Caco-2 (cell line): ENCODE data around the gene C16orf95. TPM values are rescaled to one million over a fixed set of nuclear protein-coding genes. Genes with fewer than 3 reads are reported as not detected.
A peak's percentile ranks its signal among the peaks of the same experiment; 100 is the strongest.

Source experiments
- BruUV-seq: library from RNA; stranded (reverse); fragments of 400-500 nt; replicated peaks from 2 replicates; lab custom pipeline; 2021; lab: Mats Ljungman, UMichigan
- CTCF ChIA-PET: fragments of 300-600 bp; sonication (Branson Sonifier 250); formaldehyde crosslinking; loops from one replicate; lab custom pipeline; 2022; ENCODE audit warnings: antibody characterized with exemption; lab: Charles Lee
- POLR2A ChIA-PET: fragments of 300-600 bp; sonication (Branson Sonifier 250); formaldehyde crosslinking; loops from one replicate; lab custom pipeline; 2022; ENCODE audit warnings: antibody characterized with exemption; lab: Charles Lee
- DNase-seq, 2 experiments: peaks; one replicate each; pipeline versions ENCODE4 v3.0.0 to v3.0.0-alpha.2; 2020 to 2022
- H3K27me3 ChIP-seq: replicated peaks from 2 replicates; pipeline ENCODE4 v1.6.0; 2011; ENCODE audit warnings: low read length; ENCODE audit not compliant: control insufficient read depth, insufficient read depth
- H3K36me3 ChIP-seq: 2 replicates; pipeline ENCODE4 v1.5.1; 2011; ENCODE audit warnings: low read length; ENCODE audit not compliant: control insufficient read depth, insufficient read depth
- H3K4me1 ChIP-seq: fragments of 250-450 bp; sonication (Bioruptor Pico); 2 replicates; pipeline ENCODE4 v1.5.1; 2020; ENCODE audit warnings: mild to moderate bottlenecking
- H3K4me3 ChIP-seq: 2 replicates; pipeline ENCODE4 v1.5.1; 2011; ENCODE audit warnings: low read depth, mild to moderate bottlenecking, control low read depth, low read length
- H3K9me3 ChIP-seq: fragments of 250-450 bp; sonication (Bioruptor Pico); 2 replicates; pipeline ENCODE4 v1.5.1; 2020; ENCODE audit warnings: mild to moderate bottlenecking, moderate library complexity
- H3K27ac Mint-ChIP-seq: one replicate; pipeline ENCODE4 v1.8.0; 2022; ENCODE audit warnings: mixed read lengths; ENCODE audit not compliant: unreplicated experiment
- H3K27me3 Mint-ChIP-seq: one replicate; pipeline ENCODE4 v1.8.0; 2022; ENCODE audit warnings: mixed read lengths; ENCODE audit not compliant: insufficient read depth, unreplicated experiment
- H3K36me3 Mint-ChIP-seq: one replicate; pipeline ENCODE4 v1.8.0; 2022; ENCODE audit warnings: mild to moderate bottlenecking, mixed read lengths; ENCODE audit not compliant: insufficient read depth, unreplicated experiment
- H3K4me1 Mint-ChIP-seq: one replicate; pipeline ENCODE4 v1.8.0; 2022; ENCODE audit warnings: low read depth, mixed read lengths; ENCODE audit not compliant: unreplicated experiment
- H3K4me3 Mint-ChIP-seq: one replicate; pipeline ENCODE4 v1.8.0; 2022; ENCODE audit warnings: mild to moderate bottlenecking, moderate library complexity, mixed read lengths; ENCODE audit not compliant: unreplicated experiment
- H3K9me3 Mint-ChIP-seq: one replicate; pipeline ENCODE4 v1.8.0; 2022; ENCODE audit warnings: mixed read lengths; ENCODE audit not compliant: unreplicated experiment
- intact Hi-C: fragments of 100-400 bp; cut with micrococcal nuclease; formaldehyde crosslinking; loops from one replicate; pipeline ENCODE4 v1.10.0; 2022; ENCODE audit not compliant: unreplicated experiment
- total RNA-seq: library from RNA; stranded (reverse); gene quantifications from 2 replicates; pipeline ENCODE4 v1.2.3, GENCODE V29; 2022
- TF ChIP-seq, protein P1 (sequence below), 2 experiments: fragments of 200-600 bp in 1 of 2; IDR thresholded peaks; 1 replicate in 1 of 2; 2 replicates in 1 of 2; pipeline versions ENCODE4 v1.5.1 to v1.8.0; 2011 to 2022; ENCODE audit warnings: antibody characterized with exemption in 1 of 2, control low read depth in 1 of 2, inconsistent platforms in 1 of 2, low read depth in 1 of 2, low read length in 1 of 2, mild to moderate bottlenecking in 1 of 2, moderate library complexity in 1 of 2; ENCODE audit not compliant: insufficient read depth in 1 of 2, severe bottlenecking in 1 of 2, unreplicated experiment in 1 of 2

The C16orf95 gene
- total RNA-seq, 1 experiment from 2014 or later = 4.4 TPM

DNA sequence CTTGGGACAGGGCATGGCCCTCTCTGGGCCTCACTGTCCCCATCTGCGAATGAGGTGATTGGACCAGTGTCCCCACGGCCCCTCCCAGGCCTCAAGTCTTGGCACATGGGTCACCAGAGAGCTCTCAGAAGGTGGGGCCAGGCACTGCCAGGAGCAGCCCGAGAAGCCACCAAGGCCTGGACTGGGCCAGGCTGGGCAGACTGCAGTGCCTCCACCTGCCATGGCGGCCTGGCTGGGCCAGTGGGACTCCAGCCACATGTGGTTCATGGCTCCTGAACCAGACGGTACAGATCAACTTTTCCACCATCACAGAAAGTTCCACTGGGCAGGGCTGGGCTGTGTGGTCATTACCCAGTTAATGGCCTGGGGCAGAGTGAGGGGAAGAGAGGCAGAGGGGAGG lies 19.8 kb downstream of the C16orf95 start:
- Histone ChIP-seq H3K36me3 (no peaks in the 10 kb centered on the region), H3K4me1 (peaks cover 8% of the 10 kb centered on the region; the same call in 1 of the 2 replicates), H3K9me3 (0 out of 2 replicates have a peak, but pooled peaks cover 1% of the 10 kb centered on the region), H3K27me3 (no peaks in the 10 kb centered on the region), H3K4me3 (no peak overlapping the region)
- Mint-ChIP-seq H3K27ac (no peak overlapping the region), H3K4me1 (no peaks in the 10 kb centered on the region), H3K27me3 (no peaks in the 10 kb centered on the region), H3K9me3 (peaks cover 4% of the 10 kb centered on the region), H3K4me3 (no peak overlapping the region), H3K36me3 (no peaks in the 10 kb centered on the region)
- ChIA-PET POLR2A (no interaction called here), CTCF (interaction anchor here (1.2 kb wide), 1 partner anchor 19 kb away, joined by 4 read pairs; the partner anchor contains the start of gene C16orf95)
- TF ChIP-seq, protein P1, sequence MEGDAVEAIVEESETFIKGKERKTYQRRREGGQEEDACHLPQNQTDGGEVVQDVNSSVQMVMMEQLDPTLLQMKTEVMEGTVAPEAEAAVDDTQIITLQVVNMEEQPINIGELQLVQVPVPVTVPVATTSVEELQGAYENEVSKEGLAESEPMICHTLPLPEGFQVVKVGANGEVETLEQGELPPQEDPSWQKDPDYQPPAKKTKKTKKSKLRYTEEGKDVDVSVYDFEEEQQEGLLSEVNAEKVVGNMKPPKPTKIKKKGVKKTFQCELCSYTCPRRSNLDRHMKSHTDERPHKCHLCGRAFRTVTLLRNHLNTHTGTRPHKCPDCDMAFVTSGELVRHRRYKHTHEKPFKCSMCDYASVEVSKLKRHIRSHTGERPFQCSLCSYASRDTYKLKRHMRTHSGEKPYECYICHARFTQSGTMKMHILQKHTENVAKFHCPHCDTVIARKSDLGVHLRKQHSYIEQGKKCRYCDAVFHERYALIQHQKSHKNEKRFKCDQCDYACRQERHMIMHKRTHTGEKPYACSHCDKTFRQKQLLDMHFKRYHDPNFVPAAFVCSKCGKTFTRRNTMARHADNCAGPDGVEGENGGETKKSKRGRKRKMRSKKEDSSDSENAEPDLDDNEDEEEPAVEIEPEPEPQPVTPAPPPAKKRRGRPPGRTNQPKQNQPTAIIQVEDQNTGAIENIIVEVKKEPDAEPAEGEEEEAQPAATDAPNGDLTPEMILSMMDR (IDR thresholded peaks at IDR 0.05; ENCODE audit: insufficient read depth in 1 of 2, low read depth in 1 of 2, low read length in 1 of 2, severe bottlenecking in 1 of 2, unreplicated experiment in 1 of 2) = no peak
- intact Hi-C loops = loop anchor here (5.0 kb wide), 1 partner anchor 735 kb away; no protein-coding TSS in a partner anchor
- BruUV-seq = no TSS peak
- no peak for DNase-seq

DNA sequence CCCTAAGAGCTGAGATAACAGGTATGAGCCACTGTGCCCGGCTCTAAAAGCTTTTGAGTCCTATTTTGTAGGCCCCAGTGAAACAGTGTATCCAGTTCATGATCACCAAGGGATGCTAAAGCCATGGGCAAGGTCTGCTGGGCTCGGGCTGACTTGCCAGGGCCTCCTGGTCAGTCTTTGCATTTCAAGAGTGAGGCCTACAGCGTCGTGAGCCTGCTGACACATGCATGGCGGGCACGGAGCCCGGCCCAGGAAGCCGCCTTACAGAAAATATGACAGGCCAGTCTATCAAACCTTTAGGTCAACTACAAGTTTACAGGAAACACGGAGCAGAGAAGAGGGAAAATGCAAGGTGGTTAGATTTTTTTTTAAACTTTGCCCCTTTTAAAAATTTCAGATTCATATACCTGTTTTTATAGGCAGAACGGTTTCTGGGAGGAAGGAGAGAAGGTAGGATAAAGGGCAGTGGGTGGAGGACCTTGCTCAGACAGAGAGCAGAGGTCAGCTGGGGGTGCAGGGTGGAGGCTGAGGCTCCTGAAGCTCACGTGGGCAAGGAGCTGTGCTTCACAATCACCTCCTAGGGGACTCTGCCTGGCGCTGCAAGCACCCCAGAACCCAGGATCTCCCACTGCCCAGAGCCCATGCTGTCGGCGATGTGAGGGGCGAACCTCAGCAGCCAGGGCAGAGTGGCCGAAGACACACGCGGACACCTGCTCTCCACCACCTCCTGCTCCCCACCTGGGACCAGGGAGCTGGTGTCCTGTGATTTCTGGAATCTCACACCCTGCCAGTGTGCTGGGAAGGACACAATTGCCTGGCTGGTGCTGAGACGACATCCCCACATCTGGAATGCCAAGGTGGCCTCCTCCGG lies 21.3 kb downstream of the C16orf95 start:
- Mint-ChIP-seq H3K9me3 (peaks cover 10% of the 10 kb centered on the region), H3K27ac (no peak overlapping the region), H3K4me1 (no peaks in the 10 kb centered on the region), H3K36me3 (no peaks in the 10 kb centered on the region), H3K4me3 (no peak overlapping the region), H3K27me3 (no peaks in the 10 kb centered on the region)
- 0 out of 2 replicates have a peak, but pooled peaks cover 7% of the 10 kb centered on the region for H3K9me3 ChIP-seq
- BruUV-seq = no TSS peak
- CTCF ChIA-PET = interaction anchor here (0.6 kb wide), 1 partner anchor 1131 kb away, joined by 4 read pairs; no protein-coding TSS in a partner anchor
- intact Hi-C loops = loop anchor here (5.0 kb wide), 1 partner anchor 734 kb away; no protein-coding TSS in a partner anchor
- no peak for DNase-seq
- TF ChIP-seq, protein P1 (IDR thresholded peaks at IDR 0.05; ENCODE audit: insufficient read depth in 1 of 2, low read depth in 1 of 2, low read length in 1 of 2, severe bottlenecking in 1 of 2, unreplicated experiment in 1 of 2) = no peak
- H3K4me1 ChIP-seq = peaks cover 8% of the 10 kb centered on the region; the same call in 1 of the 2 replicates
- POLR2A ChIA-PET = no interaction called here
- H3K36me3 ChIP-seq = no peaks in the 10 kb centered on the region
- H3K27me3 ChIP-seq = no peaks in the 10 kb centered on the region
- no peak overlapping the region for H3K4me3 ChIP-seq

DNA sequence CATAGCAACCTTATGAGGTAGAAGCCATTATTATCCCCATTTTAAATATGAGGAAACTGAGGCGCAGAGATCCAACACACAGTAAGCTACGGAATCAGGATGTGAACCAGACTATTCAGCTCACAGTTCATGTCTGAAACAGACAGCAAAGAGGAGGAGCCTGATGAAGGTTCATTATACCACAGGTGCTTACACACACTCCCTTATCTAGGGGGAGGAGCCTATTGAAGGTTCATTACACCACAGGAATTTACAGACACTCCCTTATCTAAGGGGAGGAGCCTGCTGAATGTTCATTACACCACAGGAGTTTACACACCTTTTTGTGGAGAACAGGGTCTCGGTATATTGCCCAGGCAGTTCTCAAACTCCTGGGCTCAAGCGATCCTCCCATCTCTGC lies 21.9 kb downstream of the C16orf95 start:
- CTCF ChIA-PET = no interaction called here
- TF ChIP-seq, protein P1 (IDR thresholded peaks at IDR 0.05; ENCODE audit: insufficient read depth in 1 of 2, low read depth in 1 of 2, low read length in 1 of 2, severe bottlenecking in 1 of 2, unreplicated experiment in 1 of 2) = no peak

More for the DNA sequence above, 21.9 kb downstream of the C16orf95 start:
- peak in 1 of 2 experiments; percentile 48 for DNase-seq
- H3K27ac Mint-ChIP-seq = no peak overlapping the region
- no peaks in the 10 kb centered on the region for H3K4me1 Mint-ChIP-seq
- intact Hi-C loops = loop anchor here (5.0 kb wide), 1 partner anchor 733 kb away; no protein-coding TSS in a partner anchor
- POLR2A ChIA-PET = no interaction called here
- H3K9me3 Mint-ChIP-seq = peaks cover 10% of the 10 kb centered on the region
- H3K9me3 ChIP-seq = 0 out of 2 replicates have a peak, but pooled peaks cover 7% of the 10 kb centered on the region
- H3K4me3 Mint-ChIP-seq = no peak overlapping the region
- H3K27me3 ChIP-seq = no peaks in the 10 kb centered on the region
- peaks cover 8% of the 10 kb centered on the region; the same call in 1 of the 2 replicates for H3K4me1 ChIP-seq
- no peaks in the 10 kb centered on the region for H3K27me3 Mint-ChIP-seq
- H3K4me3 ChIP-seq = no peak overlapping the region
- BruUV-seq = no TSS peak
- no peaks in the 10 kb centered on the region for H3K36me3 ChIP-seq
- no peaks in the 10 kb centered on the region for H3K36me3 Mint-ChIP-seq
